ENCODE data around the gene RHBDF1. TPM values are rescaled to one million over a fixed set of nuclear protein-coding genes. Genes with fewer than 3 reads are reported as not detected.
"Not testable (repeated sequence)": the region's sequence is repeated elsewhere in the genome, so short reads cannot be mapped to it uniquely, and the experiment has no call there.

The RHBDF1 gene
- total RNA-seq, 1 donor from 2014 or later = 48.4 TPM

GRCh38 chr16:50769-51591 lies 21.5 kb downstream of the RHBDF1 start:
- no peak for TF ChIP-seq CTCF (IDR thresholded peaks at IDR 0.05)
- H3K27me3 ChIP-seq = no peaks in the 10 kb centered on the region
- no peak overlapping the region for H3K27ac ChIP-seq
- ATAC-seq = no peak
- intact Hi-C loops (cut with DNase I) = no loop called here
- H3K36me3 ChIP-seq = peaks cover 13% of the 10 kb centered on the region
- DNase-seq = no peak
- H3K9me3 ChIP-seq = no peaks in the 10 kb centered on the region
- no peak overlapping the region for H3K4me3 ChIP-seq
- peaks cover 10% of the 10 kb centered on the region for H3K4me1 ChIP-seq

- DNase-seq (no peak), ATAC-seq (no peak)
- Histone ChIP-seq H3K9me3 (no peaks in the 10 kb centered on the region), H3K4me1 (peaks cover 5% of the 10 kb centered on the region), H3K36me3 (peaks cover 24% of the 10 kb centered on the region), H3K27me3 (no peaks in the 10 kb centered on the region), H3K4me3 (no peak overlapping the region), H3K27ac (no peak overlapping the region)
- no peak for TF ChIP-seq CTCF (IDR thresholded peaks at IDR 0.05)
- intact Hi-C loops (cut with DNase I) = no loop called here
Measured at GRCh38 chr16:47234-47633, 25.2 kb downstream of the RHBDF1 start.

- DNase-seq; ATAC-seq; H3K27ac ChIP-seq; H3K4me1 ChIP-seq; H3K9me3 ChIP-seq; H3K27me3 ChIP-seq; intact Hi-C loops (cut with DNase I); H3K4me3 ChIP-seq: not testable (repeated sequence)
- peaks cover 24% of the 10 kb centered on the region for H3K36me3 ChIP-seq
Measured at GRCh38 chr16:46510-46909, 25.9 kb downstream of the RHBDF1 start.

- H3K4me1 ChIP-seq = no peaks in the 10 kb centered on the region
- TF ChIP-seq CTCF (IDR thresholded peaks at IDR 0.05) = no peak
- no peak overlapping the region for H3K27ac ChIP-seq
- no peak for ATAC-seq
- intact Hi-C loops (cut with DNase I) = no loop called here
- H3K36me3 ChIP-seq = peaks cover 24% of the 10 kb centered on the region
- H3K27me3 ChIP-seq = no peaks in the 10 kb centered on the region
- no peak for DNase-seq
- H3K9me3 ChIP-seq = no peaks in the 10 kb centered on the region
- no peak overlapping the region for H3K4me3 ChIP-seq
Measured at GRCh38 chr16:45454-45853, 27.0 kb downstream of the RHBDF1 start.

GRCh38 chr16:44655-45054 lies 27.8 kb downstream of the RHBDF1 start:
- Histone ChIP-seq H3K27me3 (no peaks in the 10 kb centered on the region), H3K4me3 (no peak overlapping the region), H3K9me3 (no peaks in the 10 kb centered on the region), H3K4me1 (no peaks in the 10 kb centered on the region), H3K36me3 (peaks cover 24% of the 10 kb centered on the region), H3K27ac (no peak overlapping the region)
- intact Hi-C loops (cut with DNase I) = no loop called here
- ATAC-seq (no peak), DNase-seq (no peak)
- no peak for TF ChIP-seq CTCF (IDR thresholded peaks at IDR 0.05)

GRCh38 chr16:43294-43693 lies 29.1 kb downstream of the RHBDF1 start:
- Histone ChIP-seq H3K4me1 (peaks cover 10% of the 10 kb centered on the region), H3K36me3 (peaks cover 24% of the 10 kb centered on the region), H3K9me3 (no peaks in the 10 kb centered on the region), H3K27me3 (no peaks in the 10 kb centered on the region), H3K27ac (no peak overlapping the region), H3K4me3 (no peak overlapping the region)
- no peak for TF ChIP-seq CTCF (IDR thresholded peaks at IDR 0.05)
- ATAC-seq (no peak), DNase-seq (no peak)
- intact Hi-C loops (cut with DNase I) = no loop called here

Data from upper lobe of right lung (tissue), 1 donor.